HCT116 (cell line): ENCODE measurements around the gene PDE6C. TPM values are rescaled to one million over a fixed set of nuclear protein-coding genes. Genes with fewer than 3 reads are reported as not detected.

Source experiments
- ATAC-seq: fragments of 200-7000 bp; cut with Tn5 transposase; 2 replicates; pipeline ENCODE4 v1.9.1; 2020; ENCODE audit warnings: mild to moderate bottlenecking, moderate library complexity
- BruUV-seq: library from RNA; stranded (reverse); fragments of 400-500 nt; replicated peaks from 2 replicates; lab custom pipeline; 2021; lab: Mats Ljungman, UMichigan
- CTCF ChIA-PET: fragments of 300-600 bp; sonication (Branson Sonifier 250); formaldehyde crosslinking; loops from one replicate; lab custom pipeline; 2021; ENCODE audit warnings: antibody characterized with exemption; lab: Charles Lee
- POLR2A ChIA-PET: fragments of 300-600, 350-600 bp; sonication (Branson Sonifier 250); formaldehyde crosslinking; loops from one replicate; lab custom pipeline; 2021; ENCODE audit warnings: antibody characterized with exemption; lab: Charles Lee
- RAD21 ChIA-PET, 2 experiments: fragments of 300-600 bp; sonication (Branson Sonifier 250); formaldehyde crosslinking; loops; one replicate each; lab custom pipeline; 2023; ENCODE audit warnings: low total read pairs in 2 of 2; ENCODE audit not compliant: uncharacterized antibody in 2 of 2, unreplicated experiment in 2 of 2, low non-redundant PET in 1 of 2; lab: Charles Lee
- DNase-seq: peaks from one replicate; pipeline ENCODE4 v3.0.0-alpha.2; 2010; ENCODE audit warnings: low read depth, low spot score
- H2AFZ ChIP-seq: fragments of 200-600 bp; shearing (Covaris generic), sonication (generic); 2 replicates; pipeline ENCODE4 v1.6.1; 2017; ENCODE audit warnings: low read depth, mixed run types, mixed read lengths, antibody characterized with exemption, low read length; ENCODE audit not compliant: poor library complexity, severe bottlenecking
- H3K27ac ChIP-seq: 2 replicates; pipeline ENCODE4 v1.5.1; 2012; ENCODE audit warnings: low read depth, low read length
- H3K27me3 ChIP-seq: fragments of 200-600 bp; sonication (generic); 2 replicates; pipeline ENCODE4 v1.6.1; 2016; ENCODE audit warnings: mixed run types, low read length, mixed read lengths; ENCODE audit not compliant: insufficient read depth
- H3K36me3 ChIP-seq, 2 experiments: fragments of 200-500 bp in 1 of 2; fragments of 200-600 bp in 1 of 2; sonication (Bioruptor generic) in 1 of 2; sonication (generic) in 1 of 2; 2 replicates each; pipeline versions ENCODE4 v1.5.1 to v1.6.1; 2014 to 2016; ENCODE audit warnings: low read length in 2 of 2, inconsistent platforms in 1 of 2, mixed read lengths in 1 of 2, mixed run types in 1 of 2; ENCODE audit not compliant: insufficient read depth in 2 of 2, control insufficient read depth in 1 of 2
- H3K4me1 ChIP-seq, 2 experiments: fragments of 200-600 bp in 1 of 2; sonication (generic) in 1 of 2; 2 replicates each; pipeline versions ENCODE4 v1.5.1 to v1.6.1; 2012 to 2017; ENCODE audit warnings: low read length in 2 of 2, inconsistent platforms in 1 of 2, mild to moderate bottlenecking in 1 of 2, mixed read lengths in 1 of 2, mixed run types in 1 of 2, moderate library complexity in 1 of 2; ENCODE audit not compliant: insufficient read depth in 2 of 2, control insufficient read depth in 1 of 2
- H3K4me2 ChIP-seq: fragments of 200-600 bp; sonication (generic); 2 replicates; pipeline ENCODE4 v1.6.1; 2017; ENCODE audit warnings: mixed run types, low read length, mixed read lengths
- H3K4me3 ChIP-seq, 2 experiments: fragments of 200-600 bp in 1 of 2; sonication (generic) in 1 of 2; replicated peaks in 1 of 2; 2 replicates each; pipeline ENCODE4 v1.5.1; 2011 to 2016; ENCODE audit warnings: low read length in 2 of 2, control low read depth in 1 of 2, low read depth in 1 of 2, mild to moderate bottlenecking in 1 of 2, mixed read lengths in 1 of 2, mixed run types in 1 of 2
- H3K79me2 ChIP-seq: fragments of 200-600 bp; sonication (generic); 2 replicates; pipeline ENCODE4 v1.6.1; 2017; ENCODE audit warnings: mild to moderate bottlenecking, mixed run types, low read length, moderate library complexity, mixed read lengths; ENCODE audit not compliant: insufficient read depth
- H3K9ac ChIP-seq: fragments of 200-600 bp; sonication (generic); 2 replicates; pipeline ENCODE4 v1.6.1; 2016; ENCODE audit warnings: low read length, mixed read lengths
- H3K9me2 ChIP-seq: fragments of 200-600 bp; sonication (generic), shearing (Covaris generic); 2 replicates; pipeline ENCODE4 v1.6.1; 2017; ENCODE audit warnings: mixed run types, mild to moderate bottlenecking, moderate library complexity; ENCODE audit not compliant: insufficient read depth
- H3K9me3 ChIP-seq, 2 experiments: fragments of 200-500 bp in 1 of 2; fragments of 200-600 bp in 1 of 2; sonication (Bioruptor generic) in 1 of 2; sonication (generic) in 1 of 2; 2 replicates each; pipeline ENCODE4 v1.6.1; 2014 to 2017; ENCODE audit warnings: low read length in 2 of 2, mixed read lengths in 2 of 2, inconsistent platforms in 1 of 2, low read depth in 1 of 2, mild to moderate bottlenecking in 1 of 2, mixed run types in 1 of 2, moderate library complexity in 1 of 2; ENCODE audit not compliant: control insufficient read depth in 1 of 2, insufficient read depth in 1 of 2
- H4K20me1 ChIP-seq: fragments of 200-600 bp; sonication (generic), shearing (Covaris generic); 2 replicates; pipeline ENCODE4 v1.6.1; 2017; ENCODE audit warnings: mixed run types, mild to moderate bottlenecking, moderate library complexity; ENCODE audit not compliant: insufficient read depth
- CBX3 ChIP-seq: IDR thresholded peaks from 2 replicates; pipeline ENCODE4 v1.6.1; 2012; ENCODE audit warnings: low read depth
- CEBPB ChIP-seq: IDR thresholded peaks from 2 replicates; pipeline ENCODE4 v1.6.1; 2012; ENCODE audit warnings: low read depth
- CTCF ChIP-seq, 3 experiments: fragments of 200-600 bp in 1 of 3; sonication (generic) in 1 of 3; IDR thresholded peaks in 2 of 3; conservative IDR thresholded peaks in 1 of 3; 2 replicates each; pipeline ENCODE4 v1.5.1; 2012 to 2017; ENCODE audit warnings: low read depth in 2 of 3, low read length in 2 of 3, antibody characterized with exemption in 1 of 3, borderline replicate concordance in 1 of 3, control low read depth in 1 of 3, mild to moderate bottlenecking in 1 of 3, mixed read lengths in 1 of 3, mixed run types in 1 of 3, moderate library complexity in 1 of 3; ENCODE audit not compliant: insufficient read depth in 1 of 3
- EZH2phosphoT487 ChIP-seq: fragments of 200-600 bp; IDR thresholded peaks from 2 replicates; pipeline ENCODE4 v1.6.1; 2018; ENCODE audit warnings: antibody characterized with exemption, borderline replicate concordance
- POLR2AphosphoS5 ChIP-seq: IDR thresholded peaks from 2 replicates; pipeline ENCODE4 v1.6.1; 2011; ENCODE audit warnings: mild to moderate bottlenecking, low read depth, low read length, moderate library complexity
- REST ChIP-seq: IDR thresholded peaks from 2 replicates; pipeline ENCODE4 v1.6.1; 2012; ENCODE audit warnings: low read depth
- SIN3A ChIP-seq: IDR thresholded peaks from 2 replicates; pipeline ENCODE4 v1.6.1; 2012; ENCODE audit warnings: low read depth
- SRF ChIP-seq: IDR thresholded peaks from 2 replicates; pipeline ENCODE4 v1.6.1; 2012; ENCODE audit warnings: low read depth
- ZFX ChIP-seq: fragments of 450-650 bp; IDR thresholded peaks from 2 replicates; pipeline ENCODE4 v1.6.1; 2017
- intact Hi-C: fragments of 100-400 bp; cut with micrococcal nuclease; formaldehyde crosslinking; loops from 2 replicates; pipeline ENCODE4 v1.10.0; 2022
- total RNA-seq: library from RNA; stranded (reverse); gene quantifications from one replicate; pipeline ENCODE4 v1.2.1, GENCODE V29; 2021; ENCODE audit not compliant: unreplicated experiment
- TF ChIP-seq, protein P1 (sequence below): IDR thresholded peaks from 2 replicates; pipeline ENCODE4 v1.6.1; 2012
- TF ChIP-seq, protein P2 (sequence below): IDR thresholded peaks from 2 replicates; pipeline ENCODE4 v1.6.1; 2011; ENCODE audit warnings: mild to moderate bottlenecking, low read length, moderate library complexity; ENCODE audit not compliant: insufficient replicate concordance; ENCODE audit errors: extremely low read depth

PDE6C gene
- total RNA-seq, 1 experiment from 2014 or later: not detected

- Histone ChIP-seq H3K9me2 (no peaks in the 10 kb centered on the region), H3K4me2 (no peak overlapping the region), H3K9me3 (no peaks in the 10 kb centered on the region), H3K4me1 (no peaks in the 10 kb centered on the region), H3K27ac (no peak overlapping the region), H3K27me3 (no peaks in the 10 kb centered on the region), H3K36me3 (no peaks in the 10 kb centered on the region), H4K20me1 (no peaks in the 10 kb centered on the region), H3K79me2 (no peaks in the 10 kb centered on the region), H2AFZ (no peak overlapping the region), H3K4me3 (no peak overlapping the region), H3K9ac (no peak overlapping the region)
- intact Hi-C loops: no loop called here
- ATAC-seq: no peak
- ChIA-PET CTCF (no interaction called here), RAD21 (no interaction called here), POLR2A (no interaction called here)
- no peak for TF ChIP-seq SRF
- TF ChIP-seq ZFX: no peak
- TF ChIP-seq REST: no peak
- no peak for TF ChIP-seq CBX3
- TF ChIP-seq POLR2AphosphoS5: no peak
- TF ChIP-seq, protein P1, sequence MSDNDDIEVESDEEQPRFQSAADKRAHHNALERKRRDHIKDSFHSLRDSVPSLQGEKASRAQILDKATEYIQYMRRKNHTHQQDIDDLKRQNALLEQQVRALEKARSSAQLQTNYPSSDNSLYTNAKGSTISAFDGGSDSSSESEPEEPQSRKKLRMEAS: no peak
- TF ChIP-seq CTCF (IDR thresholded peaks at IDR 0.05 in 2 of 3, conservative IDR thresholded peaks at IDR 0.05 in 1 of 3; ENCODE audit: borderline replicate concordance in 1 of 3, insufficient read depth in 1 of 3, low read depth in 2 of 3, low read length in 2 of 3): no peak
- TF ChIP-seq, protein P2, sequence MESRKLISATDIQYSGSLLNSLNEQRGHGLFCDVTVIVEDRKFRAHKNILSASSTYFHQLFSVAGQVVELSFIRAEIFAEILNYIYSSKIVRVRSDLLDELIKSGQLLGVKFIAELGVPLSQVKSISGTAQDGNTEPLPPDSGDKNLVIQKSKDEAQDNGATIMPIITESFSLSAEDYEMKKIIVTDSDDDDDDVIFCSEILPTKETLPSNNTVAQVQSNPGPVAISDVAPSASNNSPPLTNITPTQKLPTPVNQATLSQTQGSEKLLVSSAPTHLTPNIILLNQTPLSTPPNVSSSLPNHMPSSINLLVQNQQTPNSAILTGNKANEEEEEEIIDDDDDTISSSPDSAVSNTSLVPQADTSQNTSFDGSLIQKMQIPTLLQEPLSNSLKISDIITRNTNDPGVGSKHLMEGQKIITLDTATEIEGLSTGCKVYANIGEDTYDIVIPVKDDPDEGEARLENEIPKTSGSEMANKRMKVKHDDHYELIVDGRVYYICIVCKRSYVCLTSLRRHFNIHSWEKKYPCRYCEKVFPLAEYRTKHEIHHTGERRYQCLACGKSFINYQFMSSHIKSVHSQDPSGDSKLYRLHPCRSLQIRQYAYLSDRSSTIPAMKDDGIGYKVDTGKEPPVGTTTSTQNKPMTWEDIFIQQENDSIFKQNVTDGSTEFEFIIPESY: no peak
- no peak for TF ChIP-seq SIN3A
- TF ChIP-seq EZH2phosphoT487: no peak
- no peak for TF ChIP-seq CEBPB
- no TSS peak for BruUV-seq
- no peak for DNase-seq
Measured at GRCh38 chr10:93608421-93608820, 3.9 kb upstream of the PDE6C start.
